HepG2 (cell line): ENCODE data around the gene ZNF425. TPM values are rescaled to one million over a fixed set of nuclear protein-coding genes. Genes with fewer than 3 reads are reported as not detected.

Experiments used
- ARID3A ChIP-seq: IDR thresholded peaks from 2 replicates; pipeline ENCODE4 v1.6.1; 2012; ENCODE audit warnings: low read depth, low read length, improper control_type of control experiment
- CTCF ChIP-seq: sonication (generic); formaldehyde crosslinking; IDR thresholded peaks from 2 replicates; pipeline ENCODE4 v1.5.0; 2020; ENCODE audit warnings: mild to moderate bottlenecking, missing genetic modification reagents, moderate library complexity
- DMAP1 ChIP-seq: IDR thresholded peaks from 2 replicates; pipeline ENCODE4 v1.6.1; 2016
- GATA4 ChIP-seq: sonication (generic); IDR thresholded peaks from 2 replicates; pipeline ENCODE4 v1.6.1; 2016; ENCODE audit warnings: antibody characterized with exemption, low read depth, borderline replicate concordance
- HIC2 ChIP-seq: sonication (generic); formaldehyde crosslinking; IDR thresholded peaks from 2 replicates; pipeline ENCODE4 v1.9.0; 2022; ENCODE audit warnings: low read depth, missing genetic modification reagents
- IRF9 ChIP-seq: sonication (generic); formaldehyde crosslinking; IDR thresholded peaks from 2 replicates; pipeline ENCODE4 v1.8.0; 2022; ENCODE audit warnings: missing genetic modification reagents, mild to moderate bottlenecking, borderline replicate concordance
- KDM6A ChIP-seq: IDR thresholded peaks from 2 replicates; pipeline ENCODE4 v1.6.1; 2016; ENCODE audit warnings: low read depth
- MEF2D ChIP-seq: sonication (generic); formaldehyde crosslinking; IDR thresholded peaks from 2 replicates; pipeline ENCODE4 v1.5.1; 2020; ENCODE audit warnings: mild to moderate bottlenecking, missing genetic modification reagents
- MXD4 ChIP-seq: IDR thresholded peaks from 2 replicates; pipeline ENCODE4 v1.6.1; 2016; ENCODE audit warnings: mild to moderate bottlenecking, missing biosample characterization, missing genetic modification reagents
- NR2C2 ChIP-seq: sonication (generic); formaldehyde crosslinking; IDR thresholded peaks from 2 replicates; pipeline ENCODE4 v1.4.0; 2020; ENCODE audit warnings: missing genetic modification reagents, mild to moderate bottlenecking, moderate library complexity, borderline replicate concordance
- PLRG1 ChIP-seq: fragments of 450-650 bp; conservative IDR thresholded peaks from 2 replicates; pipeline ENCODE4 v1.6.1; 2016
- RFXANK ChIP-seq: IDR thresholded peaks from 2 replicates; pipeline ENCODE4 v1.6.1; 2016
- SMAD9 ChIP-seq: sonication (generic); formaldehyde crosslinking; IDR thresholded peaks from 2 replicates; pipeline ENCODE4 v1.5.1; 2020; ENCODE audit warnings: mild to moderate bottlenecking, missing genetic modification reagents
- TOE1 ChIP-seq: sonication (generic); formaldehyde crosslinking; IDR thresholded peaks from 2 replicates; pipeline ENCODE4 v1.4.0; 2020; ENCODE audit warnings: mild to moderate bottlenecking, missing genetic modification reagents
- TRIM22 ChIP-seq: fragments of 450-650 bp; IDR thresholded peaks from 2 replicates; pipeline ENCODE4 v1.6.1; 2017
- ZBTB26 ChIP-seq: IDR thresholded peaks from 2 replicates; pipeline ENCODE4 v1.6.1; 2016; ENCODE audit warnings: missing compliant biosample characterization, missing genetic modification reagents, borderline replicate concordance
- ZKSCAN1 ChIP-seq: fragments of 150-350 bp; IDR thresholded peaks from 2 replicates; pipeline ENCODE4 v1.6.1; 2014; ENCODE audit warnings: low read length
- ZNF431 ChIP-seq: sonication (generic); formaldehyde crosslinking; IDR thresholded peaks from 2 replicates; pipeline ENCODE4 v1.9.0; 2022; ENCODE audit warnings: missing genetic modification reagents, low read depth, mild to moderate bottlenecking, borderline replicate concordance
- ZNF451 ChIP-seq: sonication (generic); formaldehyde crosslinking; IDR thresholded peaks from 2 replicates; pipeline ENCODE4 v1.5.0; 2020; ENCODE audit warnings: mild to moderate bottlenecking, missing genetic modification reagents
- ZNF468 ChIP-seq: sonication (generic); formaldehyde crosslinking; IDR thresholded peaks from 2 replicates; pipeline ENCODE4 v1.8.0; 2022; ENCODE audit warnings: mild to moderate bottlenecking, moderate library complexity, missing genetic modification reagents
- ZNF567 ChIP-seq: sonication (generic); formaldehyde crosslinking; IDR thresholded peaks from 2 replicates; pipeline ENCODE4 v1.8.1; 2023; ENCODE audit warnings: mild to moderate bottlenecking, missing genetic modification reagents, borderline replicate concordance
- polyA plus RNA-seq, 8 experiments: library from polyadenylated mRNA; depleted of rRNA in 3 of 8; stranded (reverse) in 7 of 8; unstranded in 1 of 8; fragments of >200 nt; fragmentation: Illumina TruSeq in 4 of 8; extraction: Trizol in 4 of 8; gene quantifications; 2 replicates each; pipeline versions ENCODE4 v1.2.1 to v1.2.3, GENCODE V29; 2011 to 2016; ENCODE audit warnings: low read depth in 4 of 8, missing spikeins in 1 of 8, mixed read lengths in 1 of 8; ENCODE audit not compliant: insufficient read depth in 1 of 8
- total RNA-seq, 5 experiments: library from RNA; depleted of rRNA; stranded (reverse); fragments of >200 nt; fragmentation: Illumina TruSeq; extraction: Trizol; gene quantifications; 2 replicates each; pipeline ENCODE4 v1.2.3, GENCODE V29; 2016; ENCODE audit warnings: low read depth in 1 of 5

The ZNF425 gene
- total and polyA plus RNA-seq, 2 of the 13 experiments (the other 11 are each of a cell fraction or from before 2014, with no cell fraction given) = 0.51 to 1.1 TPM

GRCh38 chr7:149090397-149091195, 35.5 kb downstream of the ZNF425 start, which contains the start of gene ZNF786 (continued):
- TF ChIP-seq MXD4 (CRISPR knock-in tag) (no peak; the same call in 1 of the 2 replicates), PLRG1 (no peak), CTCF (CRISPR knock-in tag) (peak; percentile 91), HIC2 (CRISPR knock-in tag) (0 out of 2 replicates have a peak, but pooled peaks have one; percentile 34), ZBTB26 (0 out of 2 replicates have a peak, but pooled peaks have one; percentile 18), TRIM22 (no peak), KDM6A (no peak), ZNF468 (CRISPR knock-in tag) (no peak), RFXANK (no peak), ARID3A (no peak), NR2C2 (CRISPR knock-in tag) (peak; percentile 42; the same call in 1 of the 2 replicates), DMAP1 (CRISPR knock-in tag) (0 out of 2 replicates have a peak, but pooled peaks have one; percentile 24), ZNF567 (CRISPR knock-in tag) (peak; percentile 66; the same call in 1 of the 2 replicates), ZNF431 (CRISPR knock-in tag) (no peak; the same call in 1 of the 2 replicates), MEF2D (CRISPR knock-in tag) (peak; percentile 42; the same call in 1 of the 2 replicates), TOE1 (no peak), GATA4 (0 out of 2 replicates have a peak, but pooled peaks have one; percentile 59), ZNF451 (CRISPR knock-in tag) (peak; percentile 45), IRF9 (CRISPR knock-in tag) (peak; percentile 86), ZKSCAN1 (no peak), SMAD9 (CRISPR knock-in tag) (no peak)
